Measurements from ENCODE around the gene COQ8A. TPM values are rescaled to one million over a fixed set of nuclear protein-coding genes. Genes with fewer than 3 reads are reported as not detected.

COQ8A gene
- total and polyA plus RNA-seq, 12 donors, result 30.1 to 990 (median 405) TPM

- Histone ChIP-seq H3K9me3 (replicated peaks in 1 of 3) (no peaks in the 10 kb centered on the region), H3K4me3 (no peak overlapping the region), H3K4me1 (replicated peaks in 1 of 2) (peaks cover 26 to 31% of the 10 kb centered on the region in 2 donors), H3K36me3 (replicated peaks in 1 of 2) (peaks cover 0 to 51% of the 10 kb centered on the region in 2 donors), H3K27ac (peak overlapping the region in 2 of 5 donors; percentile 38 to 52), H3K27me3 (no peaks in the 10 kb centered on the region)
- intact Hi-C loops (cut with DNase I), result no loop called here
- peak in 5 of 7 donors; percentile 12 to 56 (median 36) for DNase-seq
- 79 to 90% (median 87%) methylated on average over 11 to 16 of the region's 16 CpGs for WGBS, 4 donors
- TF ChIP-seq CTCF (IDR thresholded peaks at IDR 0.05) (no peak), POLR2A (IDR thresholded peaks at IDR 0.05) (peak in 1 of 2 donors; percentile 3)
Observed at GRCh38 chr1:226987623-226988333, 47.7 kb downstream of the COQ8A start.

- WGBS, 4 donors, result 61 to 78% (median 70%) methylated on average over 3 of the region's 3 CpGs
Observed at GRCh38 chr1:226988334-226988666, 48.2 kb downstream of the COQ8A start.

DNA sequence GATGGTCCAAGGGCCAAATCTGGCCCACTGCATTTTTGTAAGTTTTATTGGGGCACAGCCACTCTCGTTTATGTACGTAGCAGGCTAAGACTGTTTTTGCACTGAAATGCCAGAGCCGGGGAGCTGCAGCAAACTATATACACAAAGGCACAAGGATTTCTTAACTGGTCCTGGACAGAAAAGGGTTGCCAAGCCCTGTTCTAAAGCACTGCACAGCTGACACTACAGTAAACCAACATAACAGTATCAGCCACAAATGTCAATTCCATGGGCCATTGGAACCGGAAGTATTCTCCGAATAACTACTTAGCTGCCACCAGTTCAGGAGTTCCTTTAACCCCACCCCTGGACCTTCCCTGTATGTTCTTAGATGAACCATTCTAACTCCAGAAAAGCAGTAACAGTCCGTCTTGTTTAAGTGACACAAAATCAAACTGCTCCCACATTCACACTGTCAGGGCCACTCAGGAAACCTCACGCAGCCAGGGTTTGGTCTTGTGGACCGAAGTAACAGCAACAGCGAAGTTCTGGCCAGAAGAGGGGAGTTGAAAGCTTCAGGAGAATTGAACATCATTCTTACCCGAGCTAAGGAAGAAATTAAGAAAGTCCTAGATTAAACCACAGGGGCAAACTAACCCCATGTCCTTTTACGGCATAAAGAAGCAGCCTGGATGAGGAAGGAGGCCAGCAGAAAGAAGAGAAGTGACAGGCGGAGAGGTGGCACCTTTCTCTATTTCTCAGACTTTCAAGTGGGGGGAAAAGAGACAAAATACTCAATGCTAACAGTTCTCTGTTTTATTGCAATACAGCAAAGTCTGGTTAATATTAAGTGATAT, 49.2 kb downstream of the COQ8A start:
- no peak for TF ChIP-seq POLR2A (IDR thresholded peaks at IDR 0.05)
- TF ChIP-seq CTCF (IDR thresholded peaks at IDR 0.05), result no peak
- intact Hi-C loops (cut with DNase I), result no loop called here

More at GRCh38 chr1:226988334-226988666, 48.2 kb downstream of the COQ8A start:
- Histone ChIP-seq H3K4me3 (no peak overlapping the region), H3K27ac (peak overlapping the region in 3 of 5 donors; percentile 21 to 52 (median 38)), H3K27me3 (no peaks in the 10 kb centered on the region), H3K4me1 (replicated peaks in 1 of 2) (peaks cover 26 to 31% of the 10 kb centered on the region in 2 donors), H3K9me3 (replicated peaks in 1 of 3) (no peaks in the 10 kb centered on the region), H3K36me3 (replicated peaks in 1 of 2) (peaks cover 0 to 47% of the 10 kb centered on the region in 2 donors)
- TF ChIP-seq CTCF (IDR thresholded peaks at IDR 0.05), result no peak
- TF ChIP-seq POLR2A (IDR thresholded peaks at IDR 0.05), result no peak
- intact Hi-C loops (cut with DNase I), result no loop called here
- DNase-seq, result peak in 3 of 7 donors; percentile 13 to 43 (median 15)

DNA sequence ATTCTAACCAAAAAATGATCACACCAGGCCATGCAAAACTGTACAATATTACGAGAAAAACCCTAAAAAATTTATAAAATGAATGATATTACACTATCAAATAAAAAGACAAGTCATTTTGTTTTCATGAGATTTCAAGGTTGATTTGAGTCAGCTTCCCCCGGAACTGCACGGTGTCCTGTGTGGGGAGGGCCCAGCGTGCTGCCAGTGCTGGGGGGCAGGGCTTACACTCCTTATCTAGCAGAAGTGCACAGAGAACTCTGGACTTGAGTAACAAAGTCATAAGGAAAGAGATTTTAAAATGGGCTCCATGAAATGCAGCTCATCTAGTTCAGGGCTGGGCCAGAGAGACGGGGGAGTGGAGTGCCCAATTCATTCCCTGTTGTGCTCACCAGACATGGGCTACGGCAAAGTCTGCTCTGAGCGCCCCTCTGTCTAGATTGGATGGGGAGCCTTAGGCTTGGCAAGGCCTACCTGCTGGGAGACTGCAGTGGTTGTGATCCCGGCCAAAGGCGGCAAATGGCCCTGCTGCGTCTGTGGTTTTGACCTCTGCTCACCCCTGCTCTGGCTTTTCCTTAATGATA, 50.1 kb downstream of the COQ8A start:
- H3K4me1 ChIP-seq (replicated peaks in 1 of 2), result peaks cover 26 to 31% of the 10 kb centered on the region in 2 donors

More for the DNA sequence above, 49.2 kb downstream of the COQ8A start:
- H3K9me3 ChIP-seq (replicated peaks in 1 of 3), result no peaks in the 10 kb centered on the region
- peaks cover 0 to 39% of the 10 kb centered on the region in 2 donors for H3K36me3 ChIP-seq (replicated peaks in 1 of 2)
- peak overlapping the region; percentile 70 to 92 (median 76) for H3K27ac ChIP-seq
- no peaks in the 10 kb centered on the region for H3K27me3 ChIP-seq
- peak in 1 of 7 donors; percentile 56 for DNase-seq
- 49 to 67% (median 55%) methylated on average over 10 to 12 of the region's 12 CpGs for WGBS, 4 donors
- H3K4me1 ChIP-seq (replicated peaks in 1 of 2), result peaks cover 26 to 31% of the 10 kb centered on the region in 2 donors
- H3K4me3 ChIP-seq, result no peak overlapping the region

More for the DNA sequence above, 50.1 kb downstream of the COQ8A start:
- WGBS, 4 donors, result 35 to 45% (median 36%) methylated on average over 10 of the region's 10 CpGs
- peaks cover 0 to 30% of the 10 kb centered on the region in 2 donors for H3K36me3 ChIP-seq (replicated peaks in 1 of 2)
- peak overlapping the region; percentile 51 to 92 (median 76) for H3K27ac ChIP-seq
- intact Hi-C loops (cut with DNase I), result loop anchor here in 1 of 2 donors (10.0 kb wide), 1 partner anchor 455 kb away; no protein-coding TSS in a partner anchor
- no peaks in the 10 kb centered on the region for H3K9me3 ChIP-seq (replicated peaks in 1 of 3)
- TF ChIP-seq POLR2A (IDR thresholded peaks at IDR 0.05) (peak in 1 of 2 donors; percentile 65), CTCF (IDR thresholded peaks at IDR 0.05) (no peak)
- H3K4me3 ChIP-seq, result no peak overlapping the region
- no peaks in the 10 kb centered on the region for H3K27me3 ChIP-seq
- peak; percentile 78 to 93 (median 90) for DNase-seq

Measured in adrenal gland (tissue), 12 donors.